ENCODE data around the gene STARD7.
"Not testable (repeated sequence)": the region's sequence is repeated elsewhere in the genome, so short reads cannot be mapped to it uniquely, and the experiment has no call there.

STARD7 gene

DNA sequence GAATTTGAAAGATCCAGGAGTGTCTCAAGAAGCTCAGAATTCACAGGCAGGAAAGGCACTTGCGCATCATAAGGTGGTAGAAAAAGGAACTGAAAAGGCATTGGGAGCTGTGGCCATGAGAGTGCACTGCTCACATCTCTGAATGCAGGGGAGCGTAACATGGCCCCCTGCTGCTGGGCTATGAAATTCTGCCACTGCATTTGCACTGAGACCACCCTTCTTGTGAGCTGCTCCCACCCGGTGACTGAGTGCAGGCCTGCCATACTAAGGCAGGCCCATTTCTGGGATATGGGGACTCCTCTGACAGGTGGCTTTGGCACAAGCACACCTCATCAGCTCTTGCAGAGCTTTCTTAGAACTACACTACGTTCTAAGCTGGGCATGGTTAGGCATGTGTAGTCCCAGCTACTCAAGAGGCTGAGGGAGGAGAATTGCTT, 25.3 kb upstream of the STARD7 start:
- no peak for DNase-seq (ENCODE audit: low read depth in 2 of 2)

DNA sequence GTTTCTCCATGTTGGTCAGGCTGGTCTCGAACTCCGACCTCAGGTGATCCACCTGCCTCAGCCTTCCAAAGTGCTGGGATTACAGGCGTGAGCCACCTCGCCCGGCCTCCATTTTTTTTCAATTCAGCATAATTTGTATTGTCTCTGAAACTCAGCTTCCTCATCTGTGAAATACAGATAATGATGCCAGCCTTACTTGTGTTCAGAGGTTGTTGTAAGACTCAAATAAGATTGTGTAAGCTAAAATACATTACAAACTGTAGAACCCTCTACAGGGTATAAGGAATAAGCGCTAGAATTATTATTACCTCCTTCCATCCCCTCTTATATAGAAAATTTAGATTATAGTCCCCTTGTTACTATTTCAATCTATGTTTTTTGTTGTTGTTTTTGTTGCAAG, 24.8 kb upstream of the STARD7 start:
- DNase-seq (ENCODE audit: low read depth in 2 of 2), result no peak

DNA sequence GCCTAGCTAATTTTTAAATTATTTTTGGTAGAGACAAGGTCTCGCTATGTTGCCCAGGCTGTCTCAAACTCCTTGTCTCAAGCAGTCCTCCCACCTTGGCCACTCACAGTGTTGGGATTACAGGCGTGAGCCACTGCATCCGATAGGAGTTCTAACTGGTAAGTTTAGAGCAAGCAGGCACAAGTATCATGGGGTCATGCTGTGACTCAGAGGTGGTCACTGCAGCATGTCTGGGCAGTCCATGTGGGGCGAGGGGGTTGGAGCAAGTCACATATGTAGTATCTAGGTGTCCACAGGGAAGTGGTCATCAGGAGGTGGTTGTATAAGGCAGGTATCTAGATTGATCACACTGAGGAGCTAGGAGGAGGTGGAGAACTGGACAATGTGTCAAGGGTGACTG, 22.7 kb upstream of the STARD7 start:
- DNase-seq (ENCODE audit: low read depth in 2 of 2), result no peak

DNA sequence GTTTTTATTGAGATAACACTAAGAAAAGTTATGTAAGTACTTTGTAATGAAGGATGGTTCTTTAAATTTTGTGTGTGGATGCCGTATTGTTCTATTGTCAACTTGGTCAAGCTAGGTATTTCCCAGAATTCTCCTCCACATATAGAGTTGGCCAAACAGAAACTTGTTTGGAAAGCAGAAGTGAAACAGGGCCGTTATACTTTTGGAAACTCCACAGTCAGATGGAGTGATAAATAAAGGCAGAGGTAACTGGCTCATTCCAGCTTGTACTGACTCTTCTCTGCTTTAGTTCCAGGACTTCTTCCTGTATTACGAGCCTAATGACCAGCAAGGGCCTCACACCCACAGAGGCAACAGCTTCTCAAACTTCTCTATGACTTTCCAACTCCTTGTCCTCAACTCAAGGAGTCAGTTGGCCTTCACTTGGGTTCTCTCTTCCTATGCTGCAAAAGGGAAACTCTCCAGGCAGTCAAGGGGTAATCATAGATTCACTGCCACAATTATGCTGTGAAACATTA, 16.4 kb upstream of the STARD7 start:
- DNase-seq (ENCODE audit: low read depth in 2 of 2), result no peak

DNA sequence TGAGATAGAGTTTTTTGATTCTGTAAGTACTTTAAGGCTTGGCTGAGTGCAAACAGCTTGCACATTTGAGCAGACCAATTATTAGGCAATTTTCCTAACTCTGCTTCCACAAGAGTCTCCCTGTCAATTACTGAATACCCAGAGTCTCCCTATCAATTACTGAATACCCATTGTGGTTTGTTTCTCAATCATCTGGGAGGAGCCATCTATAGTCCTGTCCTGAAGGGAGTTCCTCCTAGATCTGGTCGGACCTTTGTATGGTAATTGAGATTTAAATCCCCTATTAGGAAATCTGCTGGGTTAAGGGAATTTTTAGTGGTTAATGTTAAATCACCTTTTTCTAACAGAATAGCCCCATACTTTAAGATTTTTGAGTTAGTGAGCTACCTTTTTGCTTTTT, 12.5 kb upstream of the STARD7 start:
- not testable (repeated sequence) for DNase-seq (ENCODE audit: low read depth in 2 of 2)

DNA sequence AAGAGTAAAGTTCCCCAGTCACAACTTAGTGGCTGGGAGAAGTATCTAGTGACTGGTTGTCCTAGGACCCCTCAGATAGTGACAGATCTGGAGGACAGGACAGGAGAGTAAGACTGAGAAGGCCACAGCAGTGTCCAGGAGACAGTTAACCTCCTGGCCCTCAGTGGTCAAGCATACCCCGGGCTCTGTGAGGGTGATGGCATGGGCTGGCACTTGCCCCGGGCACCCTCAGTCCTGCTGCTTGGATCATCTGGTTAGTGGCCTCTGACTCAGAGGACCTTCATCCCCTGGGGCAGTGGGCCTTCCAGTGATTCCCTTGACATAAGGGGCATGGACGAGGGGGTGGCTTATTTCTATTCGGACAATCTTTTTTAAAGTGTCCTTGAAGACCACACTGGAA, 11.3 kb upstream of the STARD7 start:
- DNase-seq (ENCODE audit: low read depth in 2 of 2), result not testable (repeated sequence)

DNA sequence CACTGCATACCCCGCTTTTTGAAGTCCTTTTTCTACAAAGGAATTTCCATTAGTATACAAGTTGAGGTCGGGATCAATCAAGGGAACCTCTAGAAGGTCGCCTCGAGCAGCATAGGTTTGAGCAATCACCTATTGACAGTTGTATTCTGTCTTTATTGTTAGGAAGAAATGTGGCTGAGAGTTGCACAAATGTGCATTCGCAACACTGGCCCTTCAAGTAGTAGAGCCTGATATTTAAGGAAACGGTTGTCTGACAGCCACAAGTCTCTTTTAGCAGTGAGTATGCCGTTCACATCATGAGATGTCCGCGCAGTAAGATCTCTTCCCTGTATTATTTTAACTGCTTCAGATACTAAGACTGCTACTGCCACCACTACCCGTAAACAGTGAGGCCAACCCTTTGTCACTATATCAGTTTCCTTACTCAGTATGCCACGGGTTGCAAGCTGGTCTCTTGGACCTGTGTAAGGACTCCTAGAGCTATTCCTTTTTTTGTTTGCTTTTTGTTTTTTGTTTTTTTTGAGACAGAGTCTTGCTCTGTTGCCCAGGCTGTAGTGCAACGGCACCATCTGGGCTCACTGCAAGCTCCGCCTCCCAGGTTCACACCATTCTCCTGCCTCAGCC, 10.0 kb upstream of the STARD7 start:
- no peak for DNase-seq (ENCODE audit: low read depth in 2 of 2)

DNA sequence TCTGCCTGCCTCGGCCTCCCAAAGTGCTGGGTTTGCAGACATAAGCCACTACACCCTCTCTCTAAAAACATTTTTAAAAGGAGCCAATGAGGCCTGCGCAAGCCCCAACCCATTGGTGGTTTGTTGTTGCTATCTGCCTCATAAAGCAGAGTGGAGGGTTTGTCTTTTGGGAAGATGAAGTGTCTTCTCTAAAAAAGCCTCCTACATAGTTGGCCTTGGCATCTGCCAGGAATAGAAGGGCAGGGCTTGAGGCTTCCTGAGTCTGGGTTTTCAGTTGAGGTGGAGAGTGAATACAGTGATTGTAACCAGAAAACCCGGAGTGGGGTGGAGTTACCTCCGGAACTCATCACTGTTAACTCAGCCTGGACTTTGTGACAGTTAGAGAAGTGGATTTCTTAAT, 5.9 kb upstream of the STARD7 start:
- DNase-seq (ENCODE audit: low read depth in 2 of 2), result no peak

DNA sequence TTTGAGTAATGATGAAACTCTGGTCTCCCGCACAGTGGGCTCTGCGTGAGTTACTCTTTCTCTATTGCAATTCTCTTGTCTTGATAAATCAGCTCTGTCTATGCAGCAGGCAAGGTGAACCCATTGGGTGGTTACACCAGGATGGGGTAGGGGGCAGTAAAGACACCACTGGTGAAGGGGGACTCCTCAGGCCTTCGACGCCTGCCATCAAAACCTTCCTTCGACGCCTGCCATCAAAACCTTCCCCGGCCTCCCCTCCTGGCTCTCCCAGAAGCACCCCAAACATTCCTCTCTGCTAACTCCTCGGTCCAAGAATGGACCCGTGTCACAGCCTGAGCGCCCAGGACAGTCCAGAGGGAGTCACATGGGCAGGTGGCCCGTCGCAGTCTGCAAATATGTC, 4.8 kb upstream of the STARD7 start:
- DNase-seq (ENCODE audit: low read depth in 2 of 2), result no peak

DNA sequence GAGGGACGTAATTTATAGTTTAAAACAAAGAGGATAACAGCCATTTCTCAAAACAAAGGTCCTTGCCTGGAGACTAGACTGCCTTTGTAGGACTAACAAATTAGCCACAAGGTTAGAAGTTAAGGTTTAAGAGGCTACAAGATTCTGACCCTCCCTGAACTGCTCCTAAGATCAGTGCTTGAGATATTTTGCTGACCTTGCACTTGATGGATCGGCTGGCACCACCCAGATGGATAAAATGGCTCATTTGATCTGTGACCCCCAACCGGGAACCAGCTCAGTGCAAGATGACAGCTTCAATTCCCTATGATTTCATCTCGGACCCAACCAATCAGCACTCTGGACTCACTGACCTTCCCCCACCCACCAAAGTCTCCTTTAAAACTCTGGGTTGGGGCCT, 3.7 kb upstream of the STARD7 start:
- DNase-seq (ENCODE audit: low read depth in 2 of 2), result no peak

DNA sequence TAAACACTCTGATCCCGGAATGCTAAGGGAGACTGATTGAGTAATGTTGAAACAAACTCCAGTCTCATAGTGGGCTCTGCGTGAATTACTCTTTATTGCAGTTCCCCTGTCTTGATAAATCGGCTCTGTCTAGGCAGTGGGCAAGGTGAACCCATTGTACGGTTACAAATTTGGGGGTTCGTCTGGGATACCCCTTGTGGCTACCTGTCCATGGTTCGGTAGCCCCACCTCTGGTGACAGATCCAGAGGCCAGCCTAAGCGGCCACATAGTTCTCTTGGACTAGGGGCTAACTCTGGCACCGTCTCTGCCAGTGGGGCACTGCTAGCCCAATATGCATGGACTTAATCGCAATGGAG, 1.1 kb upstream of the STARD7 start:
- no peak for DNase-seq (ENCODE audit: low read depth in 2 of 2)

DNA sequence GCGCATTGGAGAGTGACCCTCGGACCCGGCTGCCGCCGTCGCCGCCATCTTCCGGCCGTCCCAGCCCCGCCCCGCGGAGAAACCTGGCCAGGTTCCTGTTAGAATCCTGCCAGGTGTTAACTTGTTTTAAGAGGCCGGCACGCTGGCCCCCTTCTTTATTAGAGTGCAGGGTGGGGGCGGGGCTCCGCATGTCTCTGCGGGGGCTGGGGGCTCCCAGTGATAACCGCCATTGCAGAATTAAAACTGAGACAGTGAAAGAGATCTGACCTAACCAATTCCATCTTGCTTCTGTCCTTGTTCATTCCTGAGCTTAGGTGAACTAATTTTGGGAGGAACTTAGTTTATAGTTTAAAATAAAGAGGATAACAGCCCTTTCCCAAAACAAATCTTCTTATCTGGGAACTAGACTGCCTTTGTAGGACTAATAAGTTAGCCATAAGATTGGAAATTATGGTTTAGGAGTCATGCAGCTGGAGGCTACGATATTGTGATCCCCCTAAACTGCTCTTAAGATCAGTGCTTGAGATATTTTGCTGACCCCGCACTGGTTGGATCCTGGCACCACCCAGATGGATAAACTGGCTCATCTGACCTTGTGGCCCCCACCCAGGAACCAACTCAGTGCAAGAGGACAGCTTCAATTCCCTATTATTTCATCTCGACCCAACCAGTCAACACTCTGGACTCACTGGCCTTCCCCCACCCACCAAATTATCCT, 543 bp upstream of the STARD7 start:
- DNase-seq (ENCODE audit: low read depth in 2 of 2), result no peak

DNA sequence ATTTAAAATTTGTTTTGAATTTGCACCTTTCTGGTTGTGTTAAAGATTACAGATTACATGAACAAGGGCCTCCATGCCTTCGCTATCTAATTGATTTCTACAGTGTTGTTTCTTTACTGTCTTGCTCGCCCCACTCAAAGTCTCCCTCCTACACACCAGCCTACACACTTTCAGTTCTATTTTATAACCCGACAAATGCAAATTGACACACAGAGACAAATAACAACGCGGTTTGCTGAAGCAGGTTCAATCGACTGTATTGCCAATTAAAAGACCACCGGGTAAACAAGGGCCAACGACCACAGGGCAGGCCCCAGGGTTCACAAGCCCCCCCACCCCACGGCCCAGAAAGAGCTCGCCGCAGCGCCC, 869 bp downstream of the STARD7 start:
- no peak for DNase-seq (ENCODE audit: low read depth in 2 of 2)

DNA sequence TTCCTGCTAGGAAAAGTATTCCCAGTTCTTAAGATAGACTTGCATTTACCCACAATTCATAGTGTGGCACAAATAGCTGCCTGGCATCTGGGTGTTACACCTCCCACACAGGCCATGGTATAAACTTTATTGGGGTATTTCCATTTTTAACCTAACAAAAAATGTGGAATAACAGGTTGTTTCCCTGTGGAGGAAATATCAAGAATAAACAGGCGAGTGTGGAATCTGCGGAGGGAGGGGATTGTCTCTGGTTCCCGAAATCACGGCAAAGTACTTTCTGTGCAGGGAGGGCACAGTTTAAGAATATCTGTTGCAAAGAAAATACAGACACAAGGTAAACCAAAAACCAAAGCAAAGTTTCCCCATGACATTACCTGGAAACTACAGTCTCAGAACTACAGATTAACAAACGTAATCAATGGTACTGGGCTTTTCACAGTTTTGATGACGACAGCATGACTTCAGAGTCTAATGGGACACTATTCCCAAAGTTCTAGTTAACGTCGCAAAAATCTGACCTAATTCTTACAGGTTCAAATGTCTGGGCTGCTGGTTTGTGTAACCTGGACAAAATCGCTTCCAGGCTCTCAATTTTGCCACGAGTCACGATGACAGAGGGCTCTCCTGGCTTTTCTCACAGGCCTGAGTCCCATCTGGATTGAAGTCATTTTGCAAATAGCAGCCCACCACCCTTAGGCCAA, 1.4 kb downstream of the STARD7 start:
- no peak for DNase-seq (ENCODE audit: low read depth in 2 of 2)

DNA sequence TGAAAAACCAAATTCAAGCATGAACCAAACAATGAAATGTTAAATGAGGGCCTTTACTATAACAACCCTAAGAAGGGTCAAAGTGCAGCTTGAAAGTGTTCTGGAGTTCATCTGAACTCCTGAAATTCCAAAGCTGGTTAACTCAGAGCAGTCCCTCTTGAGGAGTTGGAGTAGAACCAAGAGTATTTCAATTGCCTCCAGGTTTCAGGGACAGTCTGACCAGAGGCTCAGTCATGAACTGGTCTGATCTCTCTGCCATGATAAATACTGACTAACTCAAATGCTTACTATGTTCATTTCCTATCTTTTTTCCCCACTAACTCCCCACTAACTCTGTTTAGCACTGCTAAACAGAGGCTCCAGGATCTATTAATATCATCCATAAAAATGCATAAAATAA, 2.7 kb downstream of the STARD7 start:
- DNase-seq (ENCODE audit: low read depth in 2 of 2), result no peak

DNA sequence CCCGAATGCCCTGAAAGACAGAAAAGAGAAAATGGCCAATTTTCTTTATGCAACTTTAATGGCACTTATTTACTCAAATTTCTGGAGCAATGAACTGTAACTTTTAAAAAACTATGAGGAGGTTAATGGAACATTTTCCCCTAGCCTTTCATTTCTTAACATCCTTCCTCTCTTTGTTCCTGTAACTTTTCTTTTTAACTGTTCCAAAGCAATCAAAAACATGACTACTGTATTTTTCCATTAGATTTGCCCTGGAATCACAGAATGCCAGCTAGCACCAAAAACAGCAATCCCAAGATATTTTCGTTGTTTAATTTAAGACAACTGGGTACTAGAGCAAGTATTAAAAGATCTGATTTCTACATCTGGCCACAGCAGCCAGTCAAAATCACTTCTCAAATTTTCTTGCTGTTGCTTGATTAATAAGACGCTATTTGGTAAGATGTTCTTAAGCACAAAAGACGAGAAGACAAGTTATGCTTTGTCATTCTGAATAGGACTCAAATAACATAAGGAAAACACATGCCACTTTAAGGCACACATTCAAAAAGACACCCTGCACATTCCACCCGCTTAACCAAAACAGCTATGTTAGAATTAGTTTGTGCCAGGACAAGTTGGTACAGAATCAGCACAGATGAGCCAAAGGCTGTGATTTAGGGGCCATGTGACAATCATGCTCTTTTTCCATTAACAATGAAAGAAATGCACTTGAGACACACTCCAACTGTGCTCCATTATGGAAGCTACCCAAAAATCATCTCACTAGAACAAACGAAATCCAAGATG, 3.6 kb downstream of the STARD7 start:
- no peak for DNase-seq (ENCODE audit: low read depth in 2 of 2)

DNA sequence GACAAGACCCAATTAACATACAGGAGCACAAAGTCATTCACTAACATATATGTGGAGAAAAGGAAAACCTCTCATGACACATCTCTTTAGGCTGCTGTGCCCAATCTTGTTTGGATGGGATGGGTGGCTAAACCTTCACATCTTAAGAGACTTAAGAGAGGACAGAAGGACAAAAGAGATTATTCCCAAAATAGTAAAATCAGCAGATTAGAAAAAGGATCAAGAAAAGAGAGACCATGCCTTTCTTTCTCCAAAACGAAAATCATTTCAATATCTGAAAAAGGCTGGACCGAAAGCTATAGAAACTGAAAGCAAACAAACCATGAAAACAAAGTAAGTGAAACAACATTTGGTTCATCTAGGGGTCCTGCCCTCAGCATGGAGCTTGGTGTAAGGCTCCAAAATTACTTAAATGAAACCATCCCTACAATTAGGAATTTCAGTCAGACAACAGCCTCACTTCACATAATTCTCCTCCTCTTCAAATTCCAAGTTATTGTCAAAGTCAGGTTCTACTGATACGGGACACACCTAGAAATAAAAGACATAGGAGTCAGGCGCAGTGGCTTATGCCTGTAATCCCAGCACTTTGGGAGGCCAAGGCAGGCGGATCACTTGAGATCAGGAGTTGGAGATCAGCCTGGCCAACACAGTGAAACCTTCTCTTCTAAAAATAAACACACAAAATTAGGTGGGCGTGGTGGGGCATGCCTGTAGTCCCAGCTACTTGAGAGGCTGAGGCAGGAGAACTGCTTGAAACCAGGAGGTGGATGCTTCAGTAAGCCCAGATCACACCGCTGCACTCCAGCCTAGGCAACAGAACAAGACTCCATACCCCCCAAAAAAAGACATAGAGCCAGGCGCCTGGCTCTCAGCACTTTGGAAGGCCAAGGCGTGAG, 5.2 kb downstream of the STARD7 start:
- DNase-seq (ENCODE audit: low read depth in 2 of 2), result no peak

DNA sequence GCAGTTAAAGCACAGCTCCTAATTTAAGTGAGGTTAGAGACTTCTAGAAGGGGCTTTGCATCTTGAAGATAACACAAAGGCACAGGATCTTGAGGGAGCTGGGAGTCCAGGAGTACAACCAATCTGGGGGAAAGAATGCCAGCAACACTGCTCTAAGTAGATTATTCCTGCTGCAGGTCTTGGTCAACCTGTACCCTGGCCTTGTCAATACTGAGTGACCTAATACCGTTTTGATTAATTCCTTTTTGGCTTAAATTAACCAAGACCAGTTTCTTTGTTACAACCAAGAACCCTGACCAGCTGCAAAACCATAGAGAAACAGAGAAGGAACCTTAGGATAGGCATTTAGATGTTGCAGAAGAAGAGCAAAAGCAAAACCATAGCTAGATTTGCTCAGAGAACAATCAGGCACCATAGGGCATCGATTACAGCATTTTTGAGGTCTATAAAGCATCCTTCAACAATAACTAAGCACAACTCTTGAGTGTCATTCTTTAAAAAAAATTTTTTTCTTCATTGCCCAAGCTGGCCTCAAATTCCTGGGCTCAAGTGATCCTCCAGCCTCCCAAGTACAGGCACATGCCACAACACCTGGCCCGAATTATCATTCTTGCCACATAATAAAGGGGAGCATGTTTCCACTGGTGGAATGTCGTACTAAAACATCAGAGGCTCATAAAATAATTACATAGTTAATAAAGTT, 6.3 kb downstream of the STARD7 start:
- DNase-seq (ENCODE audit: low read depth in 2 of 2), result no peak

DNA sequence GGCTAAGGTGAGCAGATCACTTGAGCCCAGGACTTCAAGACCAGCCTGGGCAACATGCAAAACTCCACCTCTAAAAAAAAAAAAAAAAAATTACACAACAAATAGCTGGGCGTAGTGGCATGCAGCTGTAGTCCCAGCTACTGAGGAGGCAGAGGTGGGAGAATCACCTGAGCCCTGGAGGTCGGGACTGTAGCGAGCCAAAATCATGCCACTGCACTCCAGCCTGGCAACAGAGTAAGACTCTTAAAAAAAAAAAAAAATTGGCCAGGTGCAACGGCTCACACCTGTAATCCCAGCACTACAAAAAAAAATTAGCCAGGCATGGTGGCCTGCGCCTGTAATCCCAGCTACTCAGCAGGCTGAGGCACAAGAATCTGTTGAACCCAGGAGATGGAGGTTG, 7.3 kb downstream of the STARD7 start:
- DNase-seq (ENCODE audit: low read depth in 2 of 2), result no peak

DNA sequence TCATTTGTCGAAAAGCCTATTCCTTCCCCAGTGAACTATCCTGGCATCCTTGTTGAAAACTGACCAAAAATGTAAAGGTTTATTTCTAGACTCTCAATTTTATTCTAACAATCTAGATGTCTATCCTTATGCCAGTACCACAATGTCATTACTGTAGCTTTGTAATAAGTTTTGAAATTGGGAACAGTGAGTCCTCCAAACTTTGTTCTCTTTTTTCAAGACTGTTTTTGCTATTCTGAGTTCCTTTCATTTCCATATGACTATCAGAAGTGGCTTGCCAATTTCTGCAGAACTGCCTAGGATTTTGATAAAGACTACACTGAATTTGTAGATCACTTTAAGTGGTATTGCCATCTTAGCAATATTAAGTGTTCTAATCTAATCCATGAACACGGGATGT, 9.7 kb downstream of the STARD7 start:
- DNase-seq (ENCODE audit: low read depth in 2 of 2), result no peak
